Activated T-cell treated with anti-CD3 and anti-CD28 coated beads, Interleukin-2, amount 50 U/mL, for 1 hour (primary cell): ENCODE results near the gene CHST11.
A peak's percentile ranks its signal among the peaks of the same experiment; 100 is the strongest.
"Not testable (repeated sequence)": the region's sequence is repeated elsewhere in the genome, so short reads cannot be mapped to it uniquely, and the experiment has no call there.

ENCODE experiments used
- DNase-seq: peaks from one replicate; pipeline ENCODE4 v3.0.0-alpha.2; 2020

CHST11 gene

GRCh38 chr12:104568487-104568868, 111.7 kb downstream of the CHST11 start:
- no peak for DNase-seq

- DNase-seq, result no peak
Observed at GRCh38 chr12:104568935-104569334, 112.2 kb downstream of the CHST11 start.

- DNase-seq, result peak; percentile 34
Observed at GRCh38 chr12:104569346-104570173, 112.8 kb downstream of the CHST11 start.

GRCh38 chr12:104570174-104570907, 113.6 kb downstream of the CHST11 start:
- no peak for DNase-seq

- DNase-seq, result no peak
Observed at GRCh38 chr12:104571328-104571727, 114.6 kb downstream of the CHST11 start.

GRCh38 chr12:104574353-104574752, 117.6 kb downstream of the CHST11 start:
- not testable (repeated sequence) for DNase-seq

- not testable (repeated sequence) for DNase-seq
Observed at GRCh38 chr12:104574758-104575157, 118.0 kb downstream of the CHST11 start.

- DNase-seq, result no peak
Observed at GRCh38 chr12:104575442-104576186, 118.9 kb downstream of the CHST11 start.

- DNase-seq, result no peak
Observed at GRCh38 chr12:104576187-104576778, 119.5 kb downstream of the CHST11 start.

- no peak for DNase-seq
Observed at GRCh38 chr12:104576980-104577580, 120.3 kb downstream of the CHST11 start.

GRCh38 chr12:104577581-104577981, 120.8 kb downstream of the CHST11 start:
- no peak for DNase-seq

GRCh38 chr12:104578453-104578852, 121.7 kb downstream of the CHST11 start:
- DNase-seq, result no peak

- DNase-seq, result no peak
Observed at GRCh38 chr12:104579718-104580495, 123.2 kb downstream of the CHST11 start.

GRCh38 chr12:104581005-104581570, 124.3 kb downstream of the CHST11 start:
- no peak for DNase-seq

- no peak for DNase-seq
Observed at GRCh38 chr12:104582739-104583138, 126.0 kb downstream of the CHST11 start.

- no peak for DNase-seq
Observed at GRCh38 chr12:104583301-104583700, 126.6 kb downstream of the CHST11 start.

GRCh38 chr12:104585448-104586055, 128.8 kb downstream of the CHST11 start:
- no peak for DNase-seq

- no peak for DNase-seq
Observed at GRCh38 chr12:104586351-104586919, 129.7 kb downstream of the CHST11 start.

- no peak for DNase-seq
Observed at GRCh38 chr12:104588047-104588920, 131.5 kb downstream of the CHST11 start.
